ENCODE results near the gene CTAGE1.
A peak's percentile ranks its signal among the peaks of the same experiment; 100 is the strongest.
"Not testable (repeated sequence)": the region's sequence is repeated elsewhere in the genome, so short reads cannot be mapped to it uniquely, and the experiment has no call there.

The CTAGE1 gene
- total RNA-seq: 0 to 1.9 (median 0.04) reads per million in 17 experiments

DNA sequence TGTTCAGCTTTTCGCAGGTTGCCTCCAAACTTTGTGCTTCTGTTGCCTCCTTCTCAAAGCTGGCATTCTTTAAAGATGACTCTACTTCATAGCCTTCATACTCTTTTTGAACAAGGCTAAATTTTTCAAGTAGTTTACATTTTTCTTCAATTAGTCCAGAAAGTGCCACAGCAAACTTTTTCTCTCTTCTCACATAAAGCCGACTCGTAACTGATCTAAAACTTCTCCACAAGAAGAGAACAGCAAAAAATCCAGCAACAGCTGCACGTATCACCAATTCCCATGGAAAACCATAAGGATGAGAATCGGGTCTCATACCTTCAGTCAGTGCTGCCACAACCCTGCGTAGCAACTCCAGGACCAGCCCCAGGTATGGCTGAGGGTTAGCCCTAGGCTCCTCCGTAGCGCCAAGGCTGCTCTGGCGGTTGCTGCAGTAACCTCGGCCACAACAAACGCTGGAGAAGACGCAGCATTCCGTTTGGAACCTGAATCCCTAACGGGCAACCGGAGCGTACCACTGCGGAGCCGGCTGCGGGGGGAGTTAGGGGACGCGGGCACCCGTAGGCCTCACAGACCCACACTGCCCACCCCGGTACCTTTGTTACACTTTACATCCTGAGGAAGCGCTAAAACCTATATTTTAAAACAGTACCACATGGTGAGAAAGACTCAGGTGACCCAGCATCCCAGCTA is at the start of gene CTAGE1:
Gene CTAGE1 (minus strand): TSS at position 420 of the 693 bp plus-strand sequence. CDS start 104 bp downstream, at position 316.
- no peak for DNase-seq

DNA sequence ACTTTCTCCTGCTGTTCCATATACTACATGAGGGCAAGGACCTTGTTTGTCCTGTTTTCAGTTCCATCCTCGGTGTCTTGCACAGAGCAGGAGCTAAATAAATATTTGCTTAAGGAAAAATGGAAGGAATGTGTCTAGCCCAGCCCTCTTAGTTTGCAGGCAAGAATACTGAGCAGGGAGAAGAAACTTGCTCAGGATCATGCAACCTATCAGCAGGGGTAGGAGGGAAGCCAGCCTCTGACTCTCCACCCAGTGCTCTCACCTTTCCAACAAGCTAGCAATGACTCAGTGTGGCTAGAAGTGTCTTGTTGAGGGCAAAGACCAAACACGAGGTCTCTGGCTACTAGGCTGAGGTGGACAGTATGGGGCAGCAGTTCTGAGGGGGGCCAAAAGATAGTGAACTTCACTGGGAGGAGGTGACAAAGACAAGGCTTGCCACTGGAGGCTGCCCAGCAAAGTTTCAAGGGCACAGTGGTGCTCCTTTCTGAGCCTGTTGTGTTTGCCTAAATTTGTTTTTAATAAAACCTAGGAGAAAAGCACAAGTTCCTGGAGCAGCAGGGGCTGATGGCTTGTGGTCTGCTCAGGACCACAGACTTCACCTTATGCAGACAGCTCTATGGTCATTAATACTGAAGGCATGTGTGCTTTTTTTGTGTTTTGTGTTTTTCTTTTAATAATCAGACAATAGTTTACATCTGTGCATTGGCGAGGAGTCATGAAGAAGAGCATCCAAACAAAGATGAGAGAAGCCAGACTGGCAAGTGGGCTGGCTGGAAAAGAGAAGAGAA is 49.1 kb upstream of the CTAGE1 start:
- no peak for DNase-seq

DNA sequence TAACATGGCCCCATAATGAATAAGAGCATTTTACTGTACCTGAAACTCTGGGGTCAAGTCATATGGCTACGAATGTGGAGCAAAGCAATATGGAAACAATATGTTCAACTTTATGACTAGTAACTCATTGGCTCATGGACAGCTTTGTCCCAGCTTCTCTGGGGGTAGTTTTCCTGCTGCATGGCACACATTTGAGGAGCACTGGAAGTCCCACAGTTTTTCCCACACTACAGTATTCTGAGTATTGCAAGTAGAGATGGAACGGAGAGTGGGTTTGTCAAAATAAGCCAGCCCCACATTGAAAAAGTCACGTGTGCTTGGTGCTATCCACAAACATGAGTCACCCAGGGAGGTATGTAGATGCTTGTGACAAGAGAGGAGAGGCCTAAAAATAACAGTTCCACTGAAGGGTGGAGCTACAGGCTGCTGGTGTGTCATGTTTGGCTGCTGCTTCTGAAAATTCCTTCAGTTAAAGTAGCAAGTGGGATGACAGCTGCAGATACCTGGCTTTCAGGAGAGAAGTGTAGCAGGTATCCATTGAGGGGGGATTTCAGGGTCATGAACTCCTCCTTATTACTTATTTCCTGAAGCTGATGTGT is 48.2 kb upstream of the CTAGE1 start:
- DNase-seq: no peak

- no peak for DNase-seq
These were observed 45.4 kb upstream of the CTAGE1 start for GRCh38 chr18:22463076-22463475.

DNA sequence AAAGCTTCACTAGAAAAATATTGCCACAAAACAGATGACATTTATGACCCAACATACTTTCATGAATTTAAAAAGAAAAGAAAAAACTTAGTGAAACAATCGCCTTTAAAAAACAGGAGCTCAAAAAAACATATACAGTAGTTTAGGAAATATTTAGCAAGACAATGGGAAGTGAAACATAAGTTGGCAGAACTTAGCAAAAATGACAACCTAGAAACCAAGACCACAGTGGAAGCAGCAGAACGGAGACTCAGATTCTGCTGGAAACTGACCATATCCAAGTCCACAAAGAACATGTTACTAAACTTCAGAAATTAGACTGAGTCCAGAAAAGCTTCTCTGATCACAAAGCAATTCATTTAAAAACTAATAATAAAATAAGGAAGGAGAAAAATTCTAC is 41.8 kb upstream of the CTAGE1 start:
- peak in 1 of 4 experiments; percentile 12 for DNase-seq

- no peak for DNase-seq
These were observed 39.8 kb upstream of the CTAGE1 start for GRCh38 chr18:22457524-22457923.

GRCh38 chr18:22456547-22456946 is 38.8 kb upstream of the CTAGE1 start:
- DNase-seq: no peak

GRCh38 chr18:22456116-22456480 is 38.4 kb upstream of the CTAGE1 start:
- DNase-seq: no peak

- DNase-seq: no peak
These were observed 37.9 kb upstream of the CTAGE1 start for GRCh38 chr18:22455425-22456115.

GRCh38 chr18:22453315-22453714 is 35.6 kb upstream of the CTAGE1 start:
- DNase-seq: no peak

DNA sequence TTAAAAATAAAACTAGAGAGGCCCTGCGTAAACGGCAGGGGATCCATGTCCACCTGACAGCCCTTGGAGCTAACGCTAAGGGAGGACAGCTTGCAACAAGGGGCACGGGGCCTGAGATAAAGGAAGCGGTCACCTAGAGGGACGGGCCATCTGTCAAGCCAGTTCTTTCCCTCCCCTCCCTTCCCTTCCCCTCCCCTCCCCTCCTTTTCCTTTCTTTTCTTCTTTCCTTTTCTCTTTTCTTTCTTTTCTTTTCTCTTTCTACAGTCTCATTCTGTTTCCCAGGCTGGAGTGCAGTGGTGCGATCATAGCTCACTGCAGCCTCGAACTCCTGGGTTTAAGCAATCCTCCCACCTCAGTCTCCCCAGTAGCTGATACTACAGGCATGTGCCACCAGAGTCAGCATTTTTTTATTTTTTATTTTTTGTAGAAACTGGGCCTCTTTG is 34.5 kb upstream of the CTAGE1 start:
- no peak for DNase-seq

- no peak for DNase-seq
These were observed 34.1 kb upstream of the CTAGE1 start for GRCh38 chr18:22451796-22452195.

- DNase-seq: not testable (repeated sequence)
These were observed 33.1 kb upstream of the CTAGE1 start for GRCh38 chr18:22450766-22451165.

GRCh38 chr18:22450318-22450717 is 32.6 kb upstream of the CTAGE1 start:
- not testable (repeated sequence) for DNase-seq

- DNase-seq: not testable (repeated sequence)
These were observed 32.0 kb upstream of the CTAGE1 start for GRCh38 chr18:22449753-22450152.

DNA sequence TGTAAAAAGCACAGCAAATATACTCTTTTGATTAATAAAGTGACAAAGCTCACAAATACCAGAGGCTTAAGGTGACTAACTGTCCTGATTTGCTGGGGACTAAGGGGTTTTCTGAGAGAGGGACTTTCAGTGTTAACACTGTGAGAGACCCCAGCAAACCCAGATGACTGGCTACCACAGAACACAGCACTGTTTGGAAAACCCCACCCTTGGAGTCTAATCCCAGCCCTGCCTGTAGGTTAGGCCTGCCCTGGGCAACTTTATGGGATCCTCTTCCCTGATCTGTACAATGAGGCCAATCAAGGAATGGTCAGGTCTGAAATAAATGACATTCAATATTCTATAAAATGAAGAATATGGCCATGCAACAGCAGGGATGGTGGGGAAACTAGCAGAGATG is 30.5 kb upstream of the CTAGE1 start:
- no peak for DNase-seq

DNA sequence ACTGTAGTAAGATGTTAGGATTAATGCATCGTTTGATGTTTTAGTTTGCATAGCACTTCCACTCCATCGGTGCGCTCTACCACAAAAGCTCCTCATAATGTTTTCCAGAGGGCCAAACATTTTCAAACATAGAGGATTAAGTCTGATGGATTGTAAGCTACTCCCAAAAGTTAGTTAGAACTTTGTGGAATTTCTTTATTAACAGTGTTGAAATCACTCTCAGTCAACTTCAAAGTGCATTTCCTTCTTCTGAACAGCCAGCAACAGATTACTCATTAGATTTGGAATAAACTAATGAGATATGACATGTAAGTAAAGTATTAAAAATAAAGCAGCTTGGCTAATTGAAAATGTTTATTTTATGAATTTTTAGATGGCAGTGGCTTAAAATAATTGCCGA is 30.1 kb upstream of the CTAGE1 start:
- DNase-seq: no peak

GRCh38 chr18:22446911-22447310 is 29.2 kb upstream of the CTAGE1 start:
- DNase-seq: no peak

DNA sequence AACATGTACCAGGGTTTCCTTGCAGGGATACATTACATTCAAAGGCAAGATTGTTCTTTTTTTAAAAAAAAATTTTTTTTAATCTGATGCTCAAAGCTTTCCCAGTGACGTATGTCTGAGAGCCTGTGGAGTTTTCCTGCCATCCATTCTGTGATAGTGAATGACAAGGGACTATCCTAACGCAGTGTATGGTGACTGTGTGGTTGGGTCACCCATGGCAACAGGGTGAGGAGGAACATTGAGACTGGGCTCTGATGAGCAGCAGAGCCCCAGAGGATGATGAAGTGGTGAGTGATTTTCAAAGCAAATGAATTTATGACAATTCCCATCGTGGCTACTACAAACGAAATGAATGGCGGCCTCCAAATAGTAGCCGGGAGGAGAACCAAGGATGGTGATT is 28.6 kb upstream of the CTAGE1 start:
- DNase-seq: no peak

GRCh38 chr18:22441638-22442037 is 23.9 kb upstream of the CTAGE1 start:
- DNase-seq: no peak

- no peak for DNase-seq
These were observed 21.7 kb upstream of the CTAGE1 start for GRCh38 chr18:22439447-22439846.

GRCh38 chr18:22436136-22436535 is 18.4 kb upstream of the CTAGE1 start:
- no peak for DNase-seq

All from suppressor macrophage (primary cell).